Stimulated activated CD8-positive, alpha-beta memory T cell treated with anti-CD3 and anti-CD28 coated beads, Interleukin-4, amount 100 ng/mL, for 24 hours (primary cell): ENCODE measurements around the gene KLHDC1.

Source experiments
- DNase-seq: peaks from one replicate; pipeline ENCODE4 v3.0.0-alpha.2; 2020; ENCODE audit warnings: low read depth

The KLHDC1 gene

DNA sequence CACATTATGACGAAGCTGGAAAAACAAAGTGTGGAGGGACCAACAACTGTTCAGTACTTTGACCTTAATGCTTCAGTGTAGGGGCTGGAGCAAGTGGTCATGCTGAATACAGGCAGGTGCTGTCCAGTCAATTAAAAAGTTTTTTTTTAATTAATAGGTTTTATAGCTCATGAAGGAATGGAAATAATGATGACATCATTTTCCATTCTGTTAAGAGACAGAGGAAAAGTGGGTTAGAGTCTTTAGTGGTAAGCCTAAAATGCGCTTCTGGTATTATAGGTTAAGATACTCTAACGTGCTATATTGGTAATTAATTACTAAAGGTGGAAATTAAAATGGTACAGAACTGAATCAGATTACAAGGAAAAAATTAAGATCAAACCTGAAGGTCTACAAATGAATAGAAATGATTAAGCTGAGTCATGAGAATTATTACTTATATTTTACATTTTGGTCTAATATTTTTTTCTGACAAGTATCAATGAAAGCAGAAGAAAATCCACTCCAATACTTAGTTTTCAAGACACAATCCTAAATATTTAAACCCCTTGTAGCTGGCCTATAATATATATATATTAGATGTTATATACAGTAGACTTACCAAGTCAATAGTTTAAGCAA is 90.6 kb downstream of the KLHDC1 start:
- no peak for DNase-seq

DNA sequence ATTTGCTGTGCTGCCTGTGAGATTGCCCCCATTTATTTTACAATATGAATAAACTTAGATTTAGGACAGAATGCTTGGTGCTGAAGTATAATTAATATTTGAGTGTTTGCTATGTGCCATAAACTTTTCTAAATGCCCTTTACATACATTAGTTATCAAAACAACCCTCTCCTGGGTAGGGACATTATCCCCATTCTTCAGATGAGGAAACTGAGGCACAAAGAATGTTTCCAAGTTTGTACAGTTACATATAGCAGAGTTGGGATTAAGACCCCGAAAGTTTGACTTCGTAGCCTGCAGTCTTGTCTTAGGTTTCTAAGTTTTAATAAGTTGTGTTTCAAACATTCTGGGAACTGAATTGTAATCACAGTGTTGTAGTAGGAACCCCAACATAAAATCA is 93.4 kb downstream of the KLHDC1 start:
- no peak for DNase-seq

DNA sequence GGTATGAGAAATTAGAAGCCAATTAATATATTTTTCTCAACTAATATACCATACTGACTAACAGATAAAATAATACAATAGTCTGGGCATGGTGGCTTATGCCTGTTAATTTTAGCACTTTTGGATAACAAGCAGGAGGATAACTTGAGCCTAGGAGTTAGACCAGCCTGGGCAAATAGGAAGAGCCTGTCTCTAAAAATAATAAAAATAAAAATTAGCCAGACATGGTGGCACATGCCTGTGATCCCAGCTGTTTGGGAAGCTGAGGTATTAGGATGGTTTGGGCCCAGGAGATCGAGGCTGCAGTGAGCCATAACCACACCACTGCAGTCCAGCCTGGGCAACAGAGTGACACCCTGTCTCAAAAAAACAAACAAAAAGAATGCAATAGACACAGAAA is 99.7 kb downstream of the KLHDC1 start:
- no peak for DNase-seq

DNA sequence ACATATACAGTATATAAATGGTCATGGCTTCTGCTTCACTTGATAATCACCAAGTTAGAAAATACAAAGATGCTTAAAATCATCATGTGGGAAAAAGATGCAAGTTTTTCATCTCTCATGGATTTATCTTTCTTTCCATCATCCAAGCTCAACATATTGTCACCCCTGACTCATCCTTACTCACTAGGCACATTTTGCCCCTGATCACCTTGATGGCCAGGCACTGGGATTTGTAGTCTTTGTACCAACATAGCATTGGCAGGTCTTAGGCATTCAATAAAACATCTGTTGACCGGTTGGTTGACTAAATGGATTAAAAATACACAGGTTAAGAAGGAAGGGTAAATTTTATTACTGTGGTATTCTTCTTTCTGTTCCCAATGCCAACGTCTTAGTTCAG is 103.1 kb downstream of the KLHDC1 start:
- no peak for DNase-seq
